K562 (cell line): ENCODE data around the gene CHRNA10. TPM values are rescaled to one million over a fixed set of nuclear protein-coding genes. Genes with fewer than 3 reads are reported as not detected.
A peak's percentile ranks its signal among the peaks of the same experiment; 100 is the strongest.

Experiments
- ATAC-seq: fragments of 200-7000 bp; cut with Tn5 transposase; 3 replicates; pipeline ENCODE4 v1.9.1; 2020; ENCODE audit warnings: moderate library complexity
- BruUV-seq: library from RNA; stranded (reverse); fragments of 400-500 nt; replicated peaks from 2 replicates; lab custom pipeline; 2021; lab: Mats Ljungman, UMichigan
- CTCF ChIA-PET: fragments of 300-600 bp; formaldehyde crosslinking; extraction: SDS; loops from one replicate; lab custom pipeline; 2021; ENCODE audit warnings: low intra/inter-chr PET ratio; lab: Yijun Ruan, JAX
- POLR2A ChIA-PET: fragments of 300-600, 350-650 bp; sonication (Branson Sonifier 250); formaldehyde crosslinking; extraction: SDS; loops from one replicate; lab custom pipeline; 2021; ENCODE audit warnings: antibody characterized with exemption, inconsistent platforms; lab: Yijun Ruan, JAX
- DNase-seq, 4 experiments: peaks; one replicate each; pipeline versions ENCODE4 v3.0.0 to v3.0.0-alpha.2; 2011 to 2018; ENCODE audit warnings: low spot score in 3 of 4, mixed read lengths in 3 of 4; ENCODE audit errors: extremely low read depth in 1 of 4
- FAIRE-seq: peaks from 2 replicates; lab custom pipeline; 2011; peaks lifted over from hg19 to GRCh38; lab: Jason Lieb, UNC
- H2AFZ ChIP-seq: 2 replicates; pipeline ENCODE4 v1.6.0; 2011; ENCODE audit warnings: low read depth, low read length, control low read depth, inconsistent platforms
- H3K27ac ChIP-seq: fragments of 200-600 bp; 3 replicates; pipeline ENCODE4 v1.8.0; 2011; ENCODE audit warnings: low read depth, mild to moderate bottlenecking, control low read depth, inconsistent platforms, low read length, moderate library complexity, mixed read lengths; ENCODE audit errors: extremely low read depth
- H3K27me3 ChIP-seq, 2 experiments: fragments of 300-600 bp in 1 of 2; 2 replicates in 1 of 2; 3 replicates in 1 of 2; pipeline versions ENCODE4 v1.6.0 to v1.8.0; 2011; ENCODE audit warnings: inconsistent platforms in 2 of 2, low read length in 2 of 2, mild to moderate bottlenecking in 1 of 2, mixed read lengths in 1 of 2, moderate library complexity in 1 of 2; ENCODE audit not compliant: control insufficient read depth in 2 of 2, insufficient read depth in 2 of 2
- H3K36me3 ChIP-seq: fragments of 300-600 bp; 3 replicates; pipeline ENCODE4 v1.8.0; 2011; ENCODE audit warnings: mild to moderate bottlenecking, low read length, inconsistent platforms; ENCODE audit not compliant: control insufficient read depth, insufficient read depth
- H3K4me1 ChIP-seq, 2 experiments: fragments of 200-600 bp in 1 of 2; replicated peaks in 1 of 2; 2 replicates in 1 of 2; 3 replicates in 1 of 2; pipeline versions ENCODE4 v1.5.1 to v1.8.0; 2011; ENCODE audit warnings: inconsistent platforms in 2 of 2, low read length in 2 of 2, mild to moderate bottlenecking in 1 of 2, mixed read lengths in 1 of 2, moderate library complexity in 1 of 2; ENCODE audit not compliant: control insufficient read depth in 2 of 2, insufficient read depth in 2 of 2
- H3K4me2 ChIP-seq: 2 replicates; pipeline ENCODE4 v1.6.1; 2011; ENCODE audit warnings: low read length, control low read depth, inconsistent platforms, mixed read lengths; ENCODE audit not compliant: insufficient read depth
- H3K4me3 ChIP-seq: fragments of 200-600 bp; sonication (generic), shearing (Covaris generic); 2 replicates; pipeline ENCODE4 v1.5.1; 2016; ENCODE audit warnings: control low read depth, inconsistent platforms
- H3K79me2 ChIP-seq: fragments of 200-600 bp; 3 replicates; pipeline ENCODE4 v1.8.0; 2011; ENCODE audit warnings: low read length, inconsistent platforms; ENCODE audit not compliant: control insufficient read depth, insufficient read depth
- H3K9ac ChIP-seq, 2 experiments: 2 replicates each; pipeline versions ENCODE4 v1.6.0 to v1.6.1; 2011; ENCODE audit warnings: low read depth in 2 of 2, low read length in 2 of 2, control low read depth in 1 of 2, inconsistent platforms in 1 of 2, mild to moderate bottlenecking in 1 of 2, mixed read lengths in 1 of 2; ENCODE audit not compliant: insufficient read depth in 1 of 2
- H3K9me1 ChIP-seq: one replicate; pipeline ENCODE4 v1.6.0; 2011; ENCODE audit warnings: inconsistent platforms, mild to moderate bottlenecking, low read length, moderate library complexity; ENCODE audit not compliant: control insufficient read depth, insufficient read depth
- H3K9me3 ChIP-seq: replicated peaks from 2 replicates; pipeline ENCODE4 v1.5.1; 2011; ENCODE audit warnings: low read depth, low read length, inconsistent platforms; ENCODE audit not compliant: control insufficient read depth, insufficient read depth
- H4K20me1 ChIP-seq: replicated peaks from 2 replicates; pipeline ENCODE4 v1.6.1; 2011; ENCODE audit warnings: low read length, inconsistent platforms, mixed read lengths; ENCODE audit not compliant: control insufficient read depth, insufficient read depth
- BCOR ChIP-seq: fragments of 450-650 bp; IDR thresholded peaks from 2 replicates; pipeline ENCODE4 v1.6.1; 2016
- CBX5 ChIP-seq: IDR thresholded peaks from 2 replicates; pipeline ENCODE4 v1.6.1; 2014; ENCODE audit warnings: low read depth, borderline replicate concordance
- CTBP1 ChIP-seq: fragments of 450-650 bp; IDR thresholded peaks from 2 replicates; pipeline ENCODE4 v1.6.1; 2016; ENCODE audit warnings: borderline replicate concordance
- POLR3A ChIP-seq: IDR thresholded peaks from 2 replicates; pipeline ENCODE4 v1.6.1; 2011; ENCODE audit warnings: borderline replicate concordance, mild to moderate bottlenecking, moderate library complexity; ENCODE audit not compliant: insufficient read length, insufficient read depth; ENCODE audit errors: extremely low read depth
- SRF ChIP-seq, 2 experiments: fragments of 250-450, 450-650 bp in 1 of 2; sonication (Bioruptor Pico) in 1 of 2; sonication (generic) in 1 of 2; formaldehyde crosslinking; IDR thresholded peaks; 2 replicates each; pipeline versions ENCODE4 v1.5.0 to v1.5.1; 2020 to 2022; ENCODE audit warnings: mild to moderate bottlenecking in 1 of 2, missing genetic modification reagents in 1 of 2
- WGBS: fragments of 100-300 bp; shearing (Covaris generic); methylation state at CpG from one replicate; pipeline ENCODE4 v1.1.6; 2016; ENCODE audit warnings: low coverage, mixed read lengths; ENCODE audit not compliant: insufficient coverage; ENCODE audit errors: missing lambda C conversion rate; 5-methylcytosine and 5-hydroxymethylcytosine counted together
- in situ Hi-C: fragments of 300-500 bp; cut with MboI; formaldehyde crosslinking; loops from 4 replicates; pipeline ENCODE4 v1.15.0; 2018; ENCODE audit warnings: inconsistent platforms, mixed read lengths
- intact Hi-C: fragments of 100-400 bp; cut with micrococcal nuclease; formaldehyde crosslinking; loops from 2 replicates; pipeline ENCODE4 v1.14.2; 2022
- polyA plus RNA-seq, 8 experiments: library from polyadenylated mRNA; depleted of rRNA in 4 of 8; stranded (reverse) in 5 of 8; unstranded in 3 of 8; fragments of >200 nt; fragmentation: Nextera tagmentation in 2 of 8; fragmentation: Illumina TruSeq in 1 of 8; extraction: Ambion mirVana in 2 of 8; extraction: Trizol in 1 of 8; gene quantifications; 2 replicates each; pipeline versions ENCODE4 v1.2.1 to v1.2.3, GENCODE V29; 2011 to 2014; ENCODE audit warnings: inconsistent platforms in 1 of 8, missing spikeins in 1 of 8
- total RNA-seq, 7 experiments: library from RNA; depleted of rRNA in 6 of 7; stranded (reverse); fragments of >200 nt in 6 of 7; fragmentation: Illumina TruSeq in 2 of 7; extraction: Trizol in 2 of 7; gene quantifications; 2 replicates each; pipeline versions ENCODE4 v1.2.1 to v1.2.3, GENCODE V29; 2011 to 2021; ENCODE audit warnings: low replicate concordance in 1 of 7
- TF ChIP-seq, protein P1 (sequence below): fragments of 450-650 bp; formaldehyde crosslinking; IDR thresholded peaks from 2 replicates; pipeline ENCODE4 v1.4.0; 2020; ENCODE audit warnings: mild to moderate bottlenecking
- TF ChIP-seq, protein P2 (sequence below): fragments of 250-450 bp; sonication (Bioruptor Pico); IDR thresholded peaks from 2 replicates; pipeline ENCODE4 v1.5.0; 2020; ENCODE audit warnings: mild to moderate bottlenecking

Gene CHRNA10
- total and polyA plus RNA-seq, 9 of the 15 experiments (the other 6 are each of a cell fraction or from before 2014, with no cell fraction given): 0.35 to 1.9 (median 0.81) TPM

DNA sequence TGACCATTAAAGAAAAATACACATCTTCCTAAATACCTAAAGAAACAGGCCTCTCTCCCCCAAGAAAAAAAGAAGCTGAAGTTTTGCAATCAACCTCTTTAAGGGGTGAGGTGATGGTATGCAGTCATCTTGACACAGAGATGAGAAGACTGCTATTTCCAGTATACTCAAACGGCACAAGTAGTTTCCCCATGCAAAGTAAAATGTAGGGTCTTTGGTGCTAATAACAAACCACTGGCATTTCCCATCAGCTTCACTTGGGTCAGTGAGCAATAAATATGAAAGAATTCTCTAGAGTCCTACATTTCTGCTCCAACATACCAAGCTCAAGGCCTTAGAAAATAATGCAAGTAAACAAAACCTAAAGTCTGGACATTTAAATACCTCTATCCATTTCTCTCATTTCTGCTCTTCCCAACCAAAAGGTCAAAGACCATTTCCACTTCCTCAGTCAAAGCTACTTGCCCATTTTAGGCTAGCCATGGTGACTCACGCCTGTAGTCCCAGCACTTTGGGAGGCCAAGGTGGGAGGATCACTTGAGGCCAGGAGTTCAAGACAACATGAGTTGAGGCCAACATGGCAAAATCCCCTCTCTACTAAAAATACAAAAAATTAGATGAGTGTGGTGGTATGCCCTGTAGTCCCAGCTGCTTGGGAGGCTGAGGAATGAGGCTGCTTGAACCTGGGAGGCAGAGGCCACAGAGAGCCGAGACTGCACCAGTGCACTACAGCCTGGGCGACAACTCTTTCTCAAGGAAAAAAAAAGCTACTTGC is 39.5 kb upstream of the CHRNA10 start:
- no peak overlapping the region for H3K27ac ChIP-seq
- ChIA-PET POLR2A (interaction anchor here (0.5 to 0.9 kb wide), 6 partner anchors 16 to 1773 kb away, joined by 3 to 4 read pairs (median 3); no protein-coding TSS in a partner anchor), CTCF (no interaction called here)
- no peak overlapping the region for H2AFZ ChIP-seq
- TF ChIP-seq CBX5 (no peak), SRF (CRISPR knock-in tag; IDR thresholded peaks at IDR 0.05) (peak in 1 of 2 experiments; percentile 84; a peak in 1 of 4 replicates)
- no peaks in the 10 kb centered on the region for H3K27me3 ChIP-seq
- no peaks in the 10 kb centered on the region for H3K9me1 ChIP-seq
- H4K20me1 ChIP-seq: no peaks in the 10 kb centered on the region
- intact Hi-C loops: no loop called here
- no peak overlapping the region for H3K9ac ChIP-seq
- FAIRE-seq (no peak), ATAC-seq (no peak), DNase-seq (no peak)
- no TSS peak for BruUV-seq
- WGBS: 95% methylated on average over 4 of the region's 4 CpGs
- no peaks in the 10 kb centered on the region for H3K4me1 ChIP-seq
- no peak overlapping the region for H3K4me3 ChIP-seq
- no peaks in the 10 kb centered on the region for H3K9me3 ChIP-seq
- no peak overlapping the region for H3K4me2 ChIP-seq
- peaks cover 93% of the 10 kb centered on the region for H3K36me3 ChIP-seq
- in situ Hi-C loops: no loop called here
- H3K79me2 ChIP-seq: no peaks in the 10 kb centered on the region

DNA sequence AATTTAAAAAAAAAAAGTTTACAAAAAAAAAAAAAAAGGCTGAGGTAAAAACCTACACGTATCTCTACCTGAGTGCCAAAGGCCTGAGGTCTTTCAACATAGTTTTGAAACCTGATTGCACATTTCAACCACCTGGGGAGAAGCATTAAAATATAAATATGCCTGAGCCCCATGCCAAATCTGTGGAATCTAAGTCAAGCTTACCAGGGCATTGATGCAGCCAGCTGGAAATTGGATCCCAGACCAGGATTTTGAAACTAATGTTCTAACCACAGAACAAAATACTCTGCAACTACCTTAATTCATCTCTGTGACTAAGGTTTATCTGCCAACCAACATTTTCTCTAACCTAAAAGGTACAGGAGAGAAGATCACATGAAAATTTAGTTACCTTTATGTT is 38.8 kb upstream of the CHRNA10 start:
- TF ChIP-seq, protein P1, sequence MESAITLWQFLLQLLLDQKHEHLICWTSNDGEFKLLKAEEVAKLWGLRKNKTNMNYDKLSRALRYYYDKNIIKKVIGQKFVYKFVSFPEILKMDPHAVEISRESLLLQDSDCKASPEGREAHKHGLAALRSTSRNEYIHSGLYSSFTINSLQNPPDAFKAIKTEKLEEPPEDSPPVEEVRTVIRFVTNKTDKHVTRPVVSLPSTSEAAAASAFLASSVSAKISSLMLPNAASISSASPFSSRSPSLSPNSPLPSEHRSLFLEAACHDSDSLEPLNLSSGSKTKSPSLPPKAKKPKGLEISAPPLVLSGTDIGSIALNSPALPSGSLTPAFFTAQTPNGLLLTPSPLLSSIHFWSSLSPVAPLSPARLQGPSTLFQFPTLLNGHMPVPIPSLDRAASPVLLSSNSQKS (CRISPR knock-in tag): no peak
- TF ChIP-seq, protein P2, sequence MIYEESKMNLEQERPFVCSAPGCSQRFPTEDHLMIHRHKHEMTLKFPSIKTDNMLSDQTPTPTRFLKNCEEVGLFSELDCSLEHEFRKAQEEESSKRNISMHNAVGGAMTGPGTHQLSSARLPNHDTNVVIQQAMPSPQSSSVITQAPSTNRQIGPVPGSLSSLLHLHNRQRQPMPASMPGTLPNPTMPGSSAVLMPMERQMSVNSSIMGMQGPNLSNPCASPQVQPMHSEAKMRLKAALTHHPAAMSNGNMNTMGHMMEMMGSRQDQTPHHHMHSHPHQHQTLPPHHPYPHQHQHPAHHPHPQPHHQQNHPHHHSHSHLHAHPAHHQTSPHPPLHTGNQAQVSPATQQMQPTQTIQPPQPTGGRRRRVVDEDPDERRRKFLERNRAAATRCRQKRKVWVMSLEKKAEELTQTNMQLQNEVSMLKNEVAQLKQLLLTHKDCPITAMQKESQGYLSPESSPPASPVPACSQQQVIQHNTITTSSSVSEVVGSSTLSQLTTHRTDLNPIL (CRISPR knock-in tag): no peak
- TF ChIP-seq BCOR (no peak), POLR3A (no peak), CTBP1 (no peak)
- no peaks in the 10 kb centered on the region for H3K27me3 ChIP-seq
- H2AFZ ChIP-seq: no peak overlapping the region
- 100% methylated on average over 1 of the region's 1 CpG for WGBS
- peaks cover 94% of the 10 kb centered on the region for H3K36me3 ChIP-seq
- no TSS peak for BruUV-seq
- H3K4me3 ChIP-seq: no peak overlapping the region
- FAIRE-seq (no peak), ATAC-seq (no peak), DNase-seq (no peak)
- intact Hi-C loops: no loop called here
- H3K4me2 ChIP-seq: no peak overlapping the region
- POLR2A ChIA-PET: interaction anchor here (0.5 to 0.9 kb wide), 3 partner anchors 15 to 1772 kb away, joined by 3 to 4 read pairs (median 3); no protein-coding TSS in a partner anchor
- H4K20me1 ChIP-seq: no peaks in the 10 kb centered on the region
- H3K9me3 ChIP-seq: no peaks in the 10 kb centered on the region
- CTCF ChIA-PET: no interaction called here
- no peaks in the 10 kb centered on the region for H3K9me1 ChIP-seq
- no peaks in the 10 kb centered on the region for H3K79me2 ChIP-seq
- H3K27ac ChIP-seq: no peak overlapping the region
- in situ Hi-C loops: no loop called here
- no peaks in the 10 kb centered on the region for H3K4me1 ChIP-seq
- no peak overlapping the region for H3K9ac ChIP-seq
